B cell (primary cell): ENCODE measurements around the gene AP2B1. TPM values are rescaled to one million over a fixed set of nuclear protein-coding genes. Genes with fewer than 3 reads are reported as not detected.

Experiments used
- ATAC-seq: fragments of 200-7000 bp; cut with Tn5 transposase; one replicate; pipeline ENCODE4 v1.10.0; 2021; ENCODE audit warnings: low read depth, mild to moderate bottlenecking, moderate number of reproducible peaks, moderate library complexity
- CTCF ChIA-PET: fragments of 350-600 bp; sonication (Branson Sonifier 250); formaldehyde crosslinking; loops from one replicate; lab custom pipeline; 2021; ENCODE audit warnings: antibody characterized with exemption, inconsistent platforms; lab: Charles Lee
- POLR2A ChIA-PET: fragments of 350-600 bp; sonication (Branson Sonifier 250); formaldehyde crosslinking; loops from one replicate; lab custom pipeline; 2021; ENCODE audit warnings: antibody characterized with exemption; lab: Charles Lee
- DNase-seq: peaks from one replicate; pipeline ENCODE4 v3.0.0; 2013
- H2AFZ ChIP-seq: 2 replicates; pipeline ENCODE4 v1.6.1; 2012; ENCODE audit warnings: mild to moderate bottlenecking, low read depth, low read length; ENCODE audit not compliant: insufficient read depth, poor library complexity, severe bottlenecking
- H3K27ac ChIP-seq, 2 donors: 1 replicate in 1 of 2; 2 replicates in 1 of 2; pipeline ENCODE4 v1.5.1; 2012 to 2013; ENCODE audit warnings: low read length in 2 of 2, mild to moderate bottlenecking in 2 of 2, moderate library complexity in 1 of 2
- H3K27me3 ChIP-seq, 4 experiments: fragments of 200-600 bp in 1 of 4; sonication (generic) in 1 of 4; replicated peaks in 1 of 4; 1 replicate in 2 of 4; 2 replicates in 2 of 4; pipeline versions ENCODE4 v1.6.1 to v1.7.0; 2013 to 2016; ENCODE audit warnings: low read length in 3 of 4, mild to moderate bottlenecking in 2 of 4, mixed read lengths in 1 of 4, moderate library complexity in 1 of 4; ENCODE audit not compliant: insufficient read depth in 4 of 4, control insufficient read depth in 3 of 4; ENCODE audit errors: control extremely low read depth in 1 of 4
- H3K36me3 ChIP-seq, 2 experiments: replicated peaks in 1 of 2; 1 replicate in 1 of 2; 2 replicates in 1 of 2; pipeline versions ENCODE4 v1.6.1 to v1.7.1; 2013; ENCODE audit warnings: low read length in 1 of 2; ENCODE audit not compliant: insufficient read depth in 2 of 2, control insufficient read depth in 1 of 2; ENCODE audit errors: control extremely low read depth in 1 of 2, extremely low read depth in 1 of 2
- H3K4me1 ChIP-seq, 2 donors: fragments of 200-600 bp in 1 of 2; sonication (generic) in 1 of 2; 1 replicate in 1 of 2; 2 replicates in 1 of 2; pipeline versions ENCODE4 v1.5.1 to v1.6.1; 2013 to 2017; ENCODE audit warnings: low read length in 2 of 2; ENCODE audit not compliant: control insufficient read depth in 2 of 2, insufficient read depth in 2 of 2
- H3K4me2 ChIP-seq: replicated peaks from 2 replicates; pipeline ENCODE3; 2012; ENCODE audit warnings: mild to moderate bottlenecking, low read depth, low read length; ENCODE audit not compliant: poor library complexity, severe bottlenecking
- H3K4me3 ChIP-seq, 5 experiments: fragments of 200-600 bp in 1 of 5; sonication (generic) in 1 of 5; 1 replicate in 3 of 5; 2 replicates in 2 of 5; pipeline versions ENCODE4 v1.5.1 to v1.7.0; 2011 to 2016; ENCODE audit warnings: low read length in 4 of 5, mild to moderate bottlenecking in 4 of 5, low read depth in 2 of 5, control low read depth in 1 of 5, moderate library complexity in 1 of 5; ENCODE audit not compliant: insufficient read depth in 1 of 5; ENCODE audit errors: control extremely low read depth in 1 of 5, extremely low read depth in 1 of 5
- H3K79me2 ChIP-seq: fragments of 200-600 bp; sonication (generic); one replicate; pipeline ENCODE4 v1.6.0; 2016; ENCODE audit warnings: low read length; ENCODE audit not compliant: control insufficient read depth, insufficient read depth
- H3K9ac ChIP-seq: fragments of 200-600 bp; sonication (generic); 2 replicates; pipeline ENCODE4 v1.6.1; 2017; ENCODE audit warnings: mild to moderate bottlenecking, low read length, moderate library complexity
- H3K9me3 ChIP-seq, 3 donors: one replicate each; pipeline versions ENCODE4 v1.6.1 to v1.7.1; 2013; ENCODE audit warnings: low read length in 2 of 3; ENCODE audit not compliant: control insufficient read depth in 2 of 3, insufficient read depth in 1 of 3; ENCODE audit errors: control extremely low read depth in 1 of 3
- H4K20me1 ChIP-seq: 2 replicates; pipeline ENCODE4 v1.6.0; 2012; ENCODE audit warnings: mild to moderate bottlenecking, low read length; ENCODE audit not compliant: insufficient read depth, control insufficient read depth, poor library complexity, severe bottlenecking
- H3K27ac Mint-ChIP-seq: one replicate; pipeline ENCODE4 v1.8.0; 2021; ENCODE audit warnings: mixed read lengths
- H3K27me3 Mint-ChIP-seq: one replicate; pipeline ENCODE4 v1.8.0; 2021; ENCODE audit warnings: mixed read lengths
- H3K4me1 Mint-ChIP-seq: one replicate; pipeline ENCODE4 v1.8.0; 2021; ENCODE audit warnings: mixed read lengths
- H3K4me3 Mint-ChIP-seq: one replicate; pipeline ENCODE4 v1.8.0; 2021; ENCODE audit warnings: mixed read lengths
- H3K9me3 Mint-ChIP-seq: one replicate; pipeline ENCODE4 v1.8.0; 2022; ENCODE audit warnings: mixed read lengths; ENCODE audit not compliant: insufficient read depth
- EZH2 ChIP-seq: IDR thresholded peaks from 2 replicates; pipeline ENCODE4 v1.6.1; 2012; ENCODE audit warnings: borderline replicate concordance, low read depth, mild to moderate bottlenecking, moderate library complexity, low read length; ENCODE audit not compliant: insufficient read depth, poor library complexity, severe bottlenecking
- WGBS: methylation state at CpG from one replicate; pipeline ENCODE4 v1.1.5; 2013; ENCODE audit warnings: missing lambda C conversion rate; ENCODE audit not compliant: insufficient coverage; 5-methylcytosine and 5-hydroxymethylcytosine counted together
- intact Hi-C: fragments of 100-400 bp; cut with micrococcal nuclease; formaldehyde crosslinking; loops from one replicate; pipeline ENCODE4 v1.10.0; 2022
- polyA plus RNA-seq: library from polyadenylated mRNA; depleted of rRNA; stranded (reverse); fragments of >200 nt; gene quantifications from 2 replicates; pipeline ENCODE4 v1.2.3, GENCODE V29; 2012
- total RNA-seq, 2 donors: library from RNA; stranded (reverse); fragments of 120-200 nt in 1 of 2; gene quantifications; 1 replicate in 1 of 2; 2 replicates in 1 of 2; pipeline versions ENCODE4 v1.2.3 to v1.2.4, GENCODE V29; 2013 to 2022
- TF ChIP-seq, protein P1 (sequence below): fragments of 200-600 bp; IDR thresholded peaks from one replicate; pipeline ENCODE4 v1.8.0; 2022; ENCODE audit warnings: antibody characterized with exemption, mild to moderate bottlenecking

The AP2B1 gene
- total and polyA plus RNA-seq, 2 donors (not counting 1 experiment from before 2014, with no cell fraction given), result 33.1 to 123 TPM

DNA sequence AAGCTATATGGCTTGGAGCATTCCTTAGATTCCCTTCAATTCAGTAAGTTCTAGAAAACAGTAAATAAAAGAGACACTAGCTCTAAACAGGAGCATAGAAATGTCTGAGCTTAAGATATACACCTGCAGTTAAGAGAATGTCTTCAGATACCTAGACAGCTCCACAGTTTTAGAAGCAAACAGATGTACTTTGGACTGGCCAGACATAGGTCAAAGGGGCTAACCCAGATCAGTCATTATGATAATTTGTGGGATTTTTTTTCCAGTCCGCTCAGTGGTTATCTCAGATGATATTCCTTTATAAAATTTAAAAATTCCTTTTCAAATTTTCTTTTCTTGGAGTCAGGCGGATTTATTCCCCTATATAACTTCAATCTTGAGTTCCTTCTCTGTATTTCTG lies 78.5 kb downstream of the AP2B1 start:
- no peaks in the 10 kb centered on the region for H3K27me3 ChIP-seq
- peaks cover 13 to 18% of the 10 kb centered on the region in 2 experiments for H3K36me3 ChIP-seq
- CTCF ChIA-PET, result interaction anchor here (1.0 kb wide), 1 partner anchor 82 kb away, joined by 4 read pairs; no protein-coding TSS in a partner anchor
- no peak overlapping the region for H3K4me3 ChIP-seq
- Mint-ChIP-seq H3K4me1 (no peaks in the 10 kb centered on the region), H3K9me3 (no peaks in the 10 kb centered on the region), H3K27ac (no peak overlapping the region), H3K4me3 (no peak overlapping the region), H3K27me3 (no peaks in the 10 kb centered on the region)
- no peaks in the 10 kb centered on the region for H3K4me1 ChIP-seq
- H3K79me2 ChIP-seq, result no peaks in the 10 kb centered on the region
- H2AFZ ChIP-seq, result no peak overlapping the region
- POLR2A ChIA-PET, result no interaction called here
- no CpG with 5 or more reads among the region's 2 CpGs for WGBS
- ATAC-seq (no peak), DNase-seq (no peak)
- no peaks in the 10 kb centered on the region for H4K20me1 ChIP-seq
- TF ChIP-seq, protein P1, sequence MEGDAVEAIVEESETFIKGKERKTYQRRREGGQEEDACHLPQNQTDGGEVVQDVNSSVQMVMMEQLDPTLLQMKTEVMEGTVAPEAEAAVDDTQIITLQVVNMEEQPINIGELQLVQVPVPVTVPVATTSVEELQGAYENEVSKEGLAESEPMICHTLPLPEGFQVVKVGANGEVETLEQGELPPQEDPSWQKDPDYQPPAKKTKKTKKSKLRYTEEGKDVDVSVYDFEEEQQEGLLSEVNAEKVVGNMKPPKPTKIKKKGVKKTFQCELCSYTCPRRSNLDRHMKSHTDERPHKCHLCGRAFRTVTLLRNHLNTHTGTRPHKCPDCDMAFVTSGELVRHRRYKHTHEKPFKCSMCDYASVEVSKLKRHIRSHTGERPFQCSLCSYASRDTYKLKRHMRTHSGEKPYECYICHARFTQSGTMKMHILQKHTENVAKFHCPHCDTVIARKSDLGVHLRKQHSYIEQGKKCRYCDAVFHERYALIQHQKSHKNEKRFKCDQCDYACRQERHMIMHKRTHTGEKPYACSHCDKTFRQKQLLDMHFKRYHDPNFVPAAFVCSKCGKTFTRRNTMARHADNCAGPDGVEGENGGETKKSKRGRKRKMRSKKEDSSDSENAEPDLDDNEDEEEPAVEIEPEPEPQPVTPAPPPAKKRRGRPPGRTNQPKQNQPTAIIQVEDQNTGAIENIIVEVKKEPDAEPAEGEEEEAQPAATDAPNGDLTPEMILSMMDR, result no peak
- TF ChIP-seq EZH2, result no peak
- no peak overlapping the region for H3K9ac ChIP-seq
- H3K9me3 ChIP-seq, result no peaks in the 10 kb centered on the region
- no peak overlapping the region for H3K27ac ChIP-seq
- intact Hi-C loops, result no loop called here
- no peak overlapping the region for H3K4me2 ChIP-seq

DNA sequence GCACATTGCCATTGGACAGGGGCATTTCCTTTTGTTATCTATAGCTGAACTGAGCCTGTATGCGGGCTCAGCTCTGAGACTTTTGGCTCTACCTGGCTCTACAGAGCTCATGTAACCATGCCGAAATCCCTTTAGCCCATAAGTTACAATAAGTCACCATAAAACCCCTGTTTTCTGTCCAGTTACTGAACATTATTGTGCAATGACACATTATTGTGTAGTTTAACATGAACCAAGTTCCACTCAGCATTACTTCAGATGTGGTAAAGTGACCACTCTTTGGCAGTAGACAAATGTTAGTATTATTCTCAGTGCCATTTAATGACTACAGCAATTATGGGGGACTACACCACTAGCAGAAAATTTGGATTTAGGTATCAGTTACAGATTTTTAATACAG lies 78.9 kb downstream of the AP2B1 start:
- Histone ChIP-seq H3K27me3 (no peaks in the 10 kb centered on the region), H3K4me1 (no peaks in the 10 kb centered on the region), H3K4me2 (no peak overlapping the region), H4K20me1 (no peaks in the 10 kb centered on the region), H3K9me3 (no peaks in the 10 kb centered on the region), H3K9ac (no peak overlapping the region), H3K36me3 (peaks cover 17 to 18% of the 10 kb centered on the region in 2 experiments), H3K79me2 (no peaks in the 10 kb centered on the region), H2AFZ (no peak overlapping the region), H3K27ac (no peak overlapping the region), H3K4me3 (no peak overlapping the region)
- Mint-ChIP-seq H3K4me1 (no peaks in the 10 kb centered on the region), H3K27ac (no peak overlapping the region), H3K9me3 (no peaks in the 10 kb centered on the region), H3K27me3 (no peaks in the 10 kb centered on the region), H3K4me3 (no peak overlapping the region)
- ChIA-PET CTCF (no interaction called here), POLR2A (no interaction called here)
- intact Hi-C loops, result no loop called here
- no peak for TF ChIP-seq EZH2
- TF ChIP-seq, protein P1, result no peak
- DNase-seq, result no peak
- ATAC-seq, result no peak
- 50% methylated on average over 2 of the region's 2 CpGs for WGBS
